H1 (cell line): ENCODE results near the gene EPHA5. TPM values are rescaled to one million over a fixed set of nuclear protein-coding genes. Genes with fewer than 3 reads are reported as not detected.

Experiments
- CEBPB ChIP-seq: IDR thresholded peaks from 2 replicates; pipeline ENCODE4 v1.6.1; 2012; ENCODE audit warnings: low read depth, low read length
- EGR1 ChIP-seq: IDR thresholded peaks from 2 replicates; pipeline ENCODE4 v1.6.1; 2011; ENCODE audit warnings: low read depth, low read length, borderline replicate concordance
- FOSL1 ChIP-seq: IDR thresholded peaks from 2 replicates; pipeline ENCODE4 v1.6.1; 2011; ENCODE audit warnings: mild to moderate bottlenecking, low read depth, low read length, moderate library complexity; ENCODE audit not compliant: insufficient read depth
- HDAC6 ChIP-seq: IDR thresholded peaks from one replicate; pipeline ENCODE4 v1.7.1; 2012; ENCODE audit warnings: low read depth, mild to moderate bottlenecking, inconsistent platforms, low read length, moderate library complexity
- POLR2AphosphoS5 ChIP-seq: IDR thresholded peaks from 2 replicates; pipeline ENCODE4 v1.6.1; 2011; ENCODE audit warnings: low read depth, low read length
- TAF7 ChIP-seq: optimal IDR thresholded peaks from 2 replicates; pipeline ENCODE3; 2011; ENCODE audit warnings: low read depth, mild to moderate bottlenecking, inconsistent platforms, low read length, moderate library complexity, borderline replicate concordance
- polyA plus RNA-seq, 7 experiments: library from polyadenylated mRNA; depleted of rRNA in 3 of 7; stranded (reverse) in 5 of 7; unstranded in 2 of 7; fragments of >200 nt in 5 of 7; fragments of 200-250 nt in 2 of 7; gene quantifications; 1 replicate in 5 of 7; 2 replicates in 1 of 7; 4 replicates in 1 of 7; pipeline versions ENCODE4 v1.2.1 to v1.2.3, GENCODE V29; 2011 to 2013; ENCODE audit warnings: missing spikeins in 2 of 7, mixed read lengths in 2 of 7
- total RNA-seq: library from RNA; stranded (reverse); fragmentation: NEBNext Ultra II Directional; extraction: Animal tissue kit (Norgen Biotek cat#: 25700); gene quantifications from 2 replicates; pipeline ENCODE4 v1.2.1, GENCODE V29; 2021
- TF ChIP-seq, protein P1 (sequence below): IDR thresholded peaks from 2 replicates; pipeline ENCODE4 v1.6.1; 2012; ENCODE audit warnings: low read length, inconsistent platforms

EPHA5 gene
- total and polyA plus RNA-seq, 2 of the 8 experiments (the other 6 are each of a cell fraction or from before 2014, with no cell fraction given) = 0.03 to 0.11 TPM

DNA sequence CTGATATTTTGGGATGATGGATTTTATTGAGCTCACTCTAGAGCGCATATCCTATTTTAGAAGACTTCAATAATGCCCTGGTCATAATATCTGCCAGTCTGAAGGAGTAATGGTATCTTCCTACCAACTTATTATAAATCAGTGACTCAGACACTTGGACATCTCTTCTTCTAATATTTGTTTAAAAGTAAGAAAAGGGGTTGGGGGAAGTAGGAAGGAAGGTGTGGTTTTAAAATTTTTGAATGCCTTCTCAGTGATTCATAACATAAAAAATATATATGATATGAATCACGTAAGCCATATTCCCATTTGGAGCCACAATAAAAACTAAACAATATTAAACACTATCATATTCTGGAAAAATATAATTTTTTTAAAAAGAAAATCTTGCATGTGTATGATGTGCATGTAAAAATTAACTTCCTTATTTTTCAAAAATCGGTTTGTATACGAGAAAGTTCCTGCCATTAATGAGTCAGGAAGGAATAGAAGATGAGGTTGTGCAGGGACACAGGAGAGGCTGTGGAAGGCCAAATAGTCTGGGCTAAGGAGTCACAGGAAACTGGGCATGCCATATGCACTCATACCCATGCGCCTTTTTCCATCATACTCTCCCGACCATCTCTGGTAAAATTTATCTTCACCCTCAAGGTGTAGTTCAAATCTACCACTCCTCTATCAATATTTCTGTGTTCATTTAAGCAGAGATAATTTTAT, 286.5 kb downstream of the EPHA5 start (continued):
- TF ChIP-seq CEBPB = no peak
- no peak for TF ChIP-seq EGR1
- TF ChIP-seq TAF7 = no peak
- no peak for TF ChIP-seq HDAC6
- TF ChIP-seq POLR2AphosphoS5 = no peak
- TF ChIP-seq, protein P1, sequence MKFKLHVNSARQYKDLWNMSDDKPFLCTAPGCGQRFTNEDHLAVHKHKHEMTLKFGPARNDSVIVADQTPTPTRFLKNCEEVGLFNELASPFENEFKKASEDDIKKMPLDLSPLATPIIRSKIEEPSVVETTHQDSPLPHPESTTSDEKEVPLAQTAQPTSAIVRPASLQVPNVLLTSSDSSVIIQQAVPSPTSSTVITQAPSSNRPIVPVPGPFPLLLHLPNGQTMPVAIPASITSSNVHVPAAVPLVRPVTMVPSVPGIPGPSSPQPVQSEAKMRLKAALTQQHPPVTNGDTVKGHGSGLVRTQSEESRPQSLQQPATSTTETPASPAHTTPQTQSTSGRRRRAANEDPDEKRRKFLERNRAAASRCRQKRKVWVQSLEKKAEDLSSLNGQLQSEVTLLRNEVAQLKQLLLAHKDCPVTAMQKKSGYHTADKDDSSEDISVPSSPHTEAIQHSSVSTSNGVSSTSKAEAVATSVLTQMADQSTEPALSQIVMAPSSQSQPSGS = no peak
- no peak for TF ChIP-seq FOSL1
